ENCODE results near the gene NT5DC3.

Gene NT5DC3

DNA sequence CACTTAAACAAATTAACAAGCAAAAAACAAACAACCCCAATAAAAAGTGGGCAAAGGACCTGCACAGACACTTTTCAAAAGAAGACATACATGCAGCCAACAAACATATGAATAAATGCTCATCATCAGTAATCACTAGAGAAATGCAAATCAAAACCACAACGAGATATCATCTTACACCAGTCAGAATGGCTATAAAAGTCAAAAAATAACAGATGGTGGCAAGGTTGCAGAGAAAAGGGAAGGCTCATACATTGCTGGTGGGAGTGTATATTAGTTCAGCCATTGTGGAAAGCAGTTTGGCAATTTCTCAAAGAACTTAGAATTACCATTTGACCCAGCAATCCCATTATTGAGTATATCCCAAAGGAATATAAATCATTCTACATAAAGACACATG is 34.6 kb upstream of the NT5DC3 start:
- no peak overlapping the region for H3K4me3 ChIP-seq (ENCODE audit: low read depth, low read length)
- DNase-seq (ENCODE audit: low read depth) = no peak
- TF ChIP-seq, protein P1, sequence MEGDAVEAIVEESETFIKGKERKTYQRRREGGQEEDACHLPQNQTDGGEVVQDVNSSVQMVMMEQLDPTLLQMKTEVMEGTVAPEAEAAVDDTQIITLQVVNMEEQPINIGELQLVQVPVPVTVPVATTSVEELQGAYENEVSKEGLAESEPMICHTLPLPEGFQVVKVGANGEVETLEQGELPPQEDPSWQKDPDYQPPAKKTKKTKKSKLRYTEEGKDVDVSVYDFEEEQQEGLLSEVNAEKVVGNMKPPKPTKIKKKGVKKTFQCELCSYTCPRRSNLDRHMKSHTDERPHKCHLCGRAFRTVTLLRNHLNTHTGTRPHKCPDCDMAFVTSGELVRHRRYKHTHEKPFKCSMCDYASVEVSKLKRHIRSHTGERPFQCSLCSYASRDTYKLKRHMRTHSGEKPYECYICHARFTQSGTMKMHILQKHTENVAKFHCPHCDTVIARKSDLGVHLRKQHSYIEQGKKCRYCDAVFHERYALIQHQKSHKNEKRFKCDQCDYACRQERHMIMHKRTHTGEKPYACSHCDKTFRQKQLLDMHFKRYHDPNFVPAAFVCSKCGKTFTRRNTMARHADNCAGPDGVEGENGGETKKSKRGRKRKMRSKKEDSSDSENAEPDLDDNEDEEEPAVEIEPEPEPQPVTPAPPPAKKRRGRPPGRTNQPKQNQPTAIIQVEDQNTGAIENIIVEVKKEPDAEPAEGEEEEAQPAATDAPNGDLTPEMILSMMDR (IDR thresholded peaks at IDR 0.05; ENCODE audit: low read depth, low read length, missing control alignments) = no peak

DNA sequence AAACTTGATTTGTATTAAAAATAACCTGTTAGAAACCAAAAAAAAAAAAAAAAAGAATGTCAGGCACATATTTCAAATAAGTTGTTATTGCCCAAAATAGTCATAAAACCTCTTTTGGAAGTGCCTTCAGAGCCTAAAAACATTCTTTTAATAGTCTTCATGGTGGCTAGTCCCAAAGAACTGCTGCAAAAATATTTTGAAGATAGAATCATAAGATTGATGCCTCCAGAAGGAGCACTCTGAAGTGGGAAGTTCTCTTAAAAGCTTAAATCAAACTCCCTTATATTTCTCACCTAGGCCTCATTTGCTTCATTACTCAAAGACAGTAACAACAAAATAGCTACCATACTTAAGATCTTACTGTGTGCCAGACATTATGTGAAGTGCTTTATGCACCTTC is 27.2 kb upstream of the NT5DC3 start:
- DNase-seq (ENCODE audit: low read depth) = no peak
- TF ChIP-seq, protein P1 (IDR thresholded peaks at IDR 0.05; ENCODE audit: low read depth, low read length, missing control alignments) = no peak
- no peak overlapping the region for H3K4me3 ChIP-seq (ENCODE audit: low read depth, low read length)

DNA sequence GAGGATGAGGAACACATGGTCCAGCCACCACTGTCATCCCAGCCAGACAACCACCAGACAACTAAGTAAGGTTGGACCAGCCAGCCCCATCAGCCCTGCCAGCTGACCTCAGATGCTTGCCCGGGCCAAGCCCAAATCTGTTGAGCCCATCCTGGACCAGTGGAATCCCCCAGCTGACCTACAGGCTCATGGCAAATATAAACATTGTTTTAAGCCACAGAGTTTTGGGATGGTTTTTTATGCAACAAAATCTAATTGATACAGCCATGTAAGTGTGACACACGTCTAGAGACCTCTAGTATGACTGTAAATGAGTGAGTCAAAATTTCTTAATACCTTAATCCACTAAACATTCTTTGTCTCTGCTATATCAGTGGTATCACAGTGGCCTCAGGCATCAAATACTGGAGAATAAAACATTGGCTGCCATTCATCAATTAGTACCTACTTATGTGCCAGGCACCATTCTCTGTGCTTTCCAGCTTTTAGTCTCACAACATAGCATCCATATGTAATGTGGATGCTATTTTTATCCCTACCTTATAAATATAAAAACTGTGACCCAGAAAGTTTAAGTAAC is 24.2 kb upstream of the NT5DC3 start:
- TF ChIP-seq, protein P1 (IDR thresholded peaks at IDR 0.05; ENCODE audit: low read depth, low read length, missing control alignments) = no peak
- no peak for DNase-seq (ENCODE audit: low read depth)

DNA sequence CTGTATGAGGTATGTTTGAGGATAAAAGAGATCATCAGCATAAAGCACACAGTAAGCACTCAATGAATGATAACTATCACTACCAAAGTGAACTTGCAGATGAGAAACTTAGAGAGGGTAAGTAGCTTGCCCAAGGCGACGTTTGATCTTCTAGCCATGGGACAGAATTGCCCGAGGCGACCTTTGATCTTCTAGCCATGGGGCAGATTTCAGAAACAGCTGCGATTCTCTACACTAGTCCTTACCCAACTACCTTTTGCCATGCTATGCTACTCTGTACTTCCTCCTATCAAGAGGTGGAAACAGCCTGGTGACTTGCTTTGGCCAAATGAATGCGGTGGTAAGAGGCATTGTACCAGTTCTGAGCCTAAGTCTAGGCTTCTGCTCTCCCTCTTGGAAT is 23.7 kb upstream of the NT5DC3 start:
- TF ChIP-seq, protein P1 (IDR thresholded peaks at IDR 0.05; ENCODE audit: low read depth, low read length, missing control alignments) = no peak
- no peak for DNase-seq (ENCODE audit: low read depth)
- no peak overlapping the region for H3K4me3 ChIP-seq (ENCODE audit: low read depth, low read length)

More for the DNA sequence above, 24.2 kb upstream of the NT5DC3 start:
- H3K4me3 ChIP-seq (ENCODE audit: low read depth, low read length) = no peak overlapping the region

DNA sequence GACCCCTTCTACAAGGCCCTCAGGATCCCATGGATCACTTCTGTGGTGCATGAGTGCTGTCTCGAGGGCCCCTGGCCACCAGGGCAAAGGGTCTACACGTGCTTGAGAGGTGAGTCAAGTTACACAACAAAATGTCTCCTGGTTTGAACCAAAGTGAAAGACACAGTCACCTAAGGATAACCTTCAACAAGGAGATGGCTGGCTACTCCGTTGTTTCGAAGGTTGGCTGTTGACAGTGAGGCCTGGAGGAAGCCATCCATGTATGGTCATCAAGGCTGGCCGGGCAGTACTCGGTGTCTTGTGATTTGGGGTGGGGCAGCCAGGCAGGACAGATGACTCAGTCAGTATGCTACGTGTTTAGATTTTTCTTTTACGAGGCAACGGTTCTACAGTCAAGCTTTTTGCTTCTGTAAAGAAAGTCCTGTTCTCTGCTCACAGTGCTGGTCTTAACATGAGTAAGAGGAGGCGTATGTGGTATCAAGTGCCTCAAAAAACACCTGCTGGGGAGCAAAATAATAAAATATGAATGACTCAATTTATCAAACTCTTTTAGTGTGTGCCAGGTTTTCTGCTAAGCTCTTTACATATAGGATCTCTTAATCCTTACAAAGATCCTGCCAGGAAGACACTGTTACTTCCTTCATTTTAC is 18.0 kb upstream of the NT5DC3 start:
- no peak for DNase-seq (ENCODE audit: low read depth)
- no peak overlapping the region for H3K4me3 ChIP-seq (ENCODE audit: low read depth, low read length)
- TF ChIP-seq, protein P1 (IDR thresholded peaks at IDR 0.05; ENCODE audit: low read depth, low read length, missing control alignments) = no peak

DNA sequence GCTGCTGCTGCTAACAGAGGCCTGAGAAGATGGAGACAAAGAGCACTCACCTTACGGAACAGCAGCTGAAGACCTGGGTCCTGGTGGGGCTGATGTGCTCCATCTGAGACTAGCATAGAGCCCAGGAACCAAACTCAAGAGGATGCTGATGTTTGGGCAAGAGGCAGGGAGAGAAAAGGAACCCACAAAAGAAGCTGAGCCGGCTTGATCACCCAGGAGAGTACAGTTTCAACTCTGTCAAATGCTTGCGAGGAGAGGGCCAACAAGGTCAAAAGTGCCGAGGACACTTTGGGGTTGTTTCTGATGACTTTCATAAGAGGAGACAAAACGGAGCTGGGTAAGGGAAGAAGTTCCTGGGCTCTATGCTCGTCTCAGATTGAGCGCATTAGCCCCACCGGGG is 17.3 kb upstream of the NT5DC3 start:
- no peak overlapping the region for H3K4me3 ChIP-seq (ENCODE audit: low read depth, low read length)
- TF ChIP-seq, protein P1 (IDR thresholded peaks at IDR 0.05; ENCODE audit: low read depth, low read length, missing control alignments) = no peak
- DNase-seq (ENCODE audit: low read depth) = no peak

DNA sequence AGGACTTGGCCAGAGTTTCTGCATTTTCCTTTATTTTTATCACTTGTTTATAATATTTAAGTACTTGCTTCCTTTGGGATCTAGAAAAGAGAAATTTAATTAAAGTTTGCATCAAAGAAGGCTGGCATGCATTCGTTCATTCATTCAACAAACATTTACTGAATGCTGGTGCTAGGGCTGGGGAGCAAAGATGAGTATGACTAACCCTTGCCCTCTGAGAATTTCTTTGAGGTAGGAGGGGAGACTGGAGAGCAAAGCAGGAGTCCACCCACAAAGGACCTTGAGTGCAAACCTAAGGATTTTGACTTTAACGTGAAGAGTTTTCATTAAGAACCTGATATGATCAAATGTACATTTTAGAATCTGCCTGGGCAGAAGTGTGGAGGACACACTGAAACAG is 16.1 kb upstream of the NT5DC3 start:
- no peak for DNase-seq (ENCODE audit: low read depth)
- H3K4me3 ChIP-seq (ENCODE audit: low read depth, low read length) = no peak overlapping the region
- TF ChIP-seq, protein P1 (IDR thresholded peaks at IDR 0.05; ENCODE audit: low read depth, low read length, missing control alignments) = no peak
